ENCODE measurements around the gene TFCP2.
A peak's percentile ranks its signal among the peaks of the same experiment; 100 is the strongest.

The TFCP2 gene

GRCh38 chr12:51189790-51190355 lies 16.9 kb upstream of the TFCP2 start:
- no peak for TF ChIP-seq CTCF (IDR thresholded peaks at IDR 0.05; ENCODE audit: borderline replicate concordance, control extremely low read depth, extremely low read depth, insufficient read depth, missing control alignments)
- DNase-seq (ENCODE audit: low spot score) = no peak
- in situ Hi-C loops (cut with MboI; ENCODE audit: low sequenced_read_pairs, unreplicated experiment) = no loop called here

- DNase-seq (ENCODE audit: low spot score) = peak; percentile 83
- in situ Hi-C loops (cut with MboI; ENCODE audit: low sequenced_read_pairs, unreplicated experiment) = no loop called here
- TF ChIP-seq CTCF (IDR thresholded peaks at IDR 0.05; ENCODE audit: borderline replicate concordance, control extremely low read depth, extremely low read depth, insufficient read depth, missing control alignments) = no peak
These were observed 15.6 kb upstream of the TFCP2 start for GRCh38 chr12:51188359-51189051.

GRCh38 chr12:51187370-51187987 lies 14.5 kb upstream of the TFCP2 start:
- no peak for DNase-seq (ENCODE audit: low spot score)
- no peak for TF ChIP-seq CTCF (IDR thresholded peaks at IDR 0.05; ENCODE audit: borderline replicate concordance, control extremely low read depth, extremely low read depth, insufficient read depth, missing control alignments)
- in situ Hi-C loops (cut with MboI; ENCODE audit: low sequenced_read_pairs, unreplicated experiment) = no loop called here

GRCh38 chr12:51186465-51187085 lies 13.6 kb upstream of the TFCP2 start:
- in situ Hi-C loops (cut with MboI; ENCODE audit: low sequenced_read_pairs, unreplicated experiment) = no loop called here
- no peak for TF ChIP-seq CTCF (IDR thresholded peaks at IDR 0.05; ENCODE audit: borderline replicate concordance, control extremely low read depth, extremely low read depth, insufficient read depth, missing control alignments)
- DNase-seq (ENCODE audit: low spot score) = no peak

GRCh38 chr12:51185171-51185717 lies 12.3 kb upstream of the TFCP2 start:
- DNase-seq (ENCODE audit: low spot score) = no peak
- in situ Hi-C loops (cut with MboI; ENCODE audit: low sequenced_read_pairs, unreplicated experiment) = no loop called here
- no peak for TF ChIP-seq CTCF (IDR thresholded peaks at IDR 0.05; ENCODE audit: borderline replicate concordance, control extremely low read depth, extremely low read depth, insufficient read depth, missing control alignments)

- no peak for DNase-seq (ENCODE audit: low spot score)
- in situ Hi-C loops (cut with MboI; ENCODE audit: low sequenced_read_pairs, unreplicated experiment) = no loop called here
- no peak for TF ChIP-seq CTCF (IDR thresholded peaks at IDR 0.05; ENCODE audit: borderline replicate concordance, control extremely low read depth, extremely low read depth, insufficient read depth, missing control alignments)
These were observed 10.9 kb upstream of the TFCP2 start for GRCh38 chr12:51183816-51184215.
